HCT116 (cell line): ENCODE measurements around the gene CCNL2. TPM values are rescaled to one million over a fixed set of nuclear protein-coding genes. Genes with fewer than 3 reads are reported as not detected.

ENCODE experiments used
- ATAC-seq: fragments of 200-7000 bp; cut with Tn5 transposase; 2 replicates; pipeline ENCODE4 v1.9.1; 2020; ENCODE audit warnings: mild to moderate bottlenecking, moderate library complexity
- BruUV-seq: library from RNA; stranded (reverse); fragments of 400-500 nt; replicated peaks from 2 replicates; lab custom pipeline; 2021; lab: Mats Ljungman, UMichigan
- CTCF ChIA-PET: fragments of 300-600 bp; sonication (Branson Sonifier 250); formaldehyde crosslinking; loops from one replicate; lab custom pipeline; 2021; ENCODE audit warnings: antibody characterized with exemption; lab: Charles Lee
- POLR2A ChIA-PET: fragments of 300-600, 350-600 bp; sonication (Branson Sonifier 250); formaldehyde crosslinking; loops from one replicate; lab custom pipeline; 2021; ENCODE audit warnings: antibody characterized with exemption; lab: Charles Lee
- RAD21 ChIA-PET, 2 experiments: fragments of 300-600 bp; sonication (Branson Sonifier 250); formaldehyde crosslinking; loops; one replicate each; lab custom pipeline; 2023; ENCODE audit warnings: low total read pairs in 2 of 2; ENCODE audit not compliant: uncharacterized antibody in 2 of 2, unreplicated experiment in 2 of 2, low non-redundant PET in 1 of 2; lab: Charles Lee
- DNase-seq: peaks from one replicate; pipeline ENCODE4 v3.0.0-alpha.2; 2010; ENCODE audit warnings: low read depth, low spot score
- H2AFZ ChIP-seq: fragments of 200-600 bp; shearing (Covaris generic), sonication (generic); 2 replicates; pipeline ENCODE4 v1.6.1; 2017; ENCODE audit warnings: low read depth, mixed run types, mixed read lengths, antibody characterized with exemption, low read length; ENCODE audit not compliant: poor library complexity, severe bottlenecking
- H3K27ac ChIP-seq: 2 replicates; pipeline ENCODE4 v1.5.1; 2012; ENCODE audit warnings: low read depth, low read length
- H3K27me3 ChIP-seq: fragments of 200-600 bp; sonication (generic); 2 replicates; pipeline ENCODE4 v1.6.1; 2016; ENCODE audit warnings: mixed run types, low read length, mixed read lengths; ENCODE audit not compliant: insufficient read depth
- H3K36me3 ChIP-seq, 2 experiments: fragments of 200-500 bp in 1 of 2; fragments of 200-600 bp in 1 of 2; sonication (Bioruptor generic) in 1 of 2; sonication (generic) in 1 of 2; 2 replicates each; pipeline versions ENCODE4 v1.5.1 to v1.6.1; 2014 to 2016; ENCODE audit warnings: low read length in 2 of 2, inconsistent platforms in 1 of 2, mixed read lengths in 1 of 2, mixed run types in 1 of 2; ENCODE audit not compliant: insufficient read depth in 2 of 2, control insufficient read depth in 1 of 2
- H3K4me1 ChIP-seq, 2 experiments: fragments of 200-600 bp in 1 of 2; sonication (generic) in 1 of 2; 2 replicates each; pipeline versions ENCODE4 v1.5.1 to v1.6.1; 2012 to 2017; ENCODE audit warnings: low read length in 2 of 2, inconsistent platforms in 1 of 2, mild to moderate bottlenecking in 1 of 2, mixed read lengths in 1 of 2, mixed run types in 1 of 2, moderate library complexity in 1 of 2; ENCODE audit not compliant: insufficient read depth in 2 of 2, control insufficient read depth in 1 of 2
- H3K4me2 ChIP-seq: fragments of 200-600 bp; sonication (generic); 2 replicates; pipeline ENCODE4 v1.6.1; 2017; ENCODE audit warnings: mixed run types, low read length, mixed read lengths
- H3K4me3 ChIP-seq, 2 experiments: fragments of 200-600 bp in 1 of 2; sonication (generic) in 1 of 2; replicated peaks in 1 of 2; 2 replicates each; pipeline ENCODE4 v1.5.1; 2011 to 2016; ENCODE audit warnings: low read length in 2 of 2, control low read depth in 1 of 2, low read depth in 1 of 2, mild to moderate bottlenecking in 1 of 2, mixed read lengths in 1 of 2, mixed run types in 1 of 2
- H3K79me2 ChIP-seq: fragments of 200-600 bp; sonication (generic); 2 replicates; pipeline ENCODE4 v1.6.1; 2017; ENCODE audit warnings: mild to moderate bottlenecking, mixed run types, low read length, moderate library complexity, mixed read lengths; ENCODE audit not compliant: insufficient read depth
- H3K9ac ChIP-seq: fragments of 200-600 bp; sonication (generic); 2 replicates; pipeline ENCODE4 v1.6.1; 2016; ENCODE audit warnings: low read length, mixed read lengths
- H3K9me2 ChIP-seq: fragments of 200-600 bp; sonication (generic), shearing (Covaris generic); 2 replicates; pipeline ENCODE4 v1.6.1; 2017; ENCODE audit warnings: mixed run types, mild to moderate bottlenecking, moderate library complexity; ENCODE audit not compliant: insufficient read depth
- H3K9me3 ChIP-seq, 2 experiments: fragments of 200-500 bp in 1 of 2; fragments of 200-600 bp in 1 of 2; sonication (Bioruptor generic) in 1 of 2; sonication (generic) in 1 of 2; 2 replicates each; pipeline ENCODE4 v1.6.1; 2014 to 2017; ENCODE audit warnings: low read length in 2 of 2, mixed read lengths in 2 of 2, inconsistent platforms in 1 of 2, low read depth in 1 of 2, mild to moderate bottlenecking in 1 of 2, mixed run types in 1 of 2, moderate library complexity in 1 of 2; ENCODE audit not compliant: control insufficient read depth in 1 of 2, insufficient read depth in 1 of 2
- H4K20me1 ChIP-seq: fragments of 200-600 bp; sonication (generic), shearing (Covaris generic); 2 replicates; pipeline ENCODE4 v1.6.1; 2017; ENCODE audit warnings: mixed run types, mild to moderate bottlenecking, moderate library complexity; ENCODE audit not compliant: insufficient read depth
- CBX3 ChIP-seq: IDR thresholded peaks from 2 replicates; pipeline ENCODE4 v1.6.1; 2012; ENCODE audit warnings: low read depth
- EGR1 ChIP-seq: IDR thresholded peaks from 2 replicates; pipeline ENCODE4 v1.6.1; 2012; ENCODE audit warnings: low read depth
- ELF1 ChIP-seq: IDR thresholded peaks from 2 replicates; pipeline ENCODE4 v1.6.1; 2012; ENCODE audit warnings: low read depth, borderline replicate concordance
- EZH2phosphoT487 ChIP-seq: fragments of 200-600 bp; IDR thresholded peaks from 2 replicates; pipeline ENCODE4 v1.6.1; 2018; ENCODE audit warnings: antibody characterized with exemption, borderline replicate concordance
- FOSL1 ChIP-seq: IDR thresholded peaks from 2 replicates; pipeline ENCODE4 v1.6.1; 2012; ENCODE audit warnings: low read depth
- MAX ChIP-seq: IDR thresholded peaks from 2 replicates; pipeline ENCODE4 v1.6.1; 2012
- POLR2A ChIP-seq: IDR thresholded peaks from 2 replicates; pipeline ENCODE4 v1.7.0; 2011; ENCODE audit warnings: borderline replicate concordance; ENCODE audit not compliant: insufficient read depth, insufficient read length; ENCODE audit errors: extremely low read depth
- POLR2AphosphoS5 ChIP-seq: IDR thresholded peaks from 2 replicates; pipeline ENCODE4 v1.6.1; 2011; ENCODE audit warnings: mild to moderate bottlenecking, low read depth, low read length, moderate library complexity
- RAD21 ChIP-seq: IDR thresholded peaks from 2 replicates; pipeline ENCODE4 v1.6.1; 2012; ENCODE audit warnings: low read depth, mild to moderate bottlenecking
- REST ChIP-seq: IDR thresholded peaks from 2 replicates; pipeline ENCODE4 v1.6.1; 2012; ENCODE audit warnings: low read depth
- SIN3A ChIP-seq: IDR thresholded peaks from 2 replicates; pipeline ENCODE4 v1.6.1; 2012; ENCODE audit warnings: low read depth
- SRF ChIP-seq: IDR thresholded peaks from 2 replicates; pipeline ENCODE4 v1.6.1; 2012; ENCODE audit warnings: low read depth
- TCF7L2 ChIP-seq: IDR thresholded peaks from 2 replicates; pipeline ENCODE4 v1.7.0; 2011; ENCODE audit warnings: borderline replicate concordance, inconsistent platforms; ENCODE audit not compliant: insufficient read depth, insufficient read length; ENCODE audit errors: extremely low read depth
- ZNF274 ChIP-seq: fragments of 200-500 bp; sonication (Bioruptor generic); IDR thresholded peaks from 2 replicates; pipeline ENCODE4 v1.6.1; 2014; ENCODE audit warnings: mild to moderate bottlenecking, low read depth, low read length, inconsistent platforms
- intact Hi-C: fragments of 100-400 bp; cut with micrococcal nuclease; formaldehyde crosslinking; loops from 2 replicates; pipeline ENCODE4 v1.10.0; 2022
- total RNA-seq: library from RNA; stranded (reverse); gene quantifications from one replicate; pipeline ENCODE4 v1.2.1, GENCODE V29; 2021; ENCODE audit not compliant: unreplicated experiment

Gene CCNL2
- total RNA-seq, 1 experiment from 2014 or later, result 173 TPM

GRCh38 chr1:1343811-1344421 lies 55.2 kb downstream of the CCNL2 start:
- Histone ChIP-seq H3K4me3 (peak overlapping the region; percentile 45 to 55), H3K27me3 (no peaks in the 10 kb centered on the region), H3K9me2 (no peaks in the 10 kb centered on the region), H3K79me2 (peaks cover 83% of the 10 kb centered on the region), H3K9me3 (no peaks in the 10 kb centered on the region), H3K36me3 (peaks cover 2 to 26% of the 10 kb centered on the region in 2 experiments; a peak in 3 of 4 replicates), H3K9ac (peak overlapping the region; percentile 76), H3K27ac (peak overlapping the region; percentile 100), H2AFZ (no peak overlapping the region), H3K4me1 (peaks cover 41 to 58% of the 10 kb centered on the region in 2 experiments), H3K4me2 (peak overlapping the region; percentile 96), H4K20me1 (no peaks in the 10 kb centered on the region)
- CTCF ChIA-PET, result no interaction called here
- RAD21 ChIA-PET, result interaction anchor here in 1 of 2 experiments (0.6 kb wide), 1 partner anchor 20 kb away, joined by 6 read pairs; no protein-coding TSS in a partner anchor
- no TSS peak for BruUV-seq
- ATAC-seq (peak; percentile 17), DNase-seq (no peak)
- POLR2A ChIA-PET, result no interaction called here
- TF ChIP-seq ZNF274, result no peak
- no peak for TF ChIP-seq POLR2AphosphoS5
- TF ChIP-seq SRF, result no peak
- TF ChIP-seq REST, result no peak
- no peak for TF ChIP-seq TCF7L2
- TF ChIP-seq EGR1, result no peak
- TF ChIP-seq SIN3A, result no peak
- no peak for TF ChIP-seq ELF1
- no peak for TF ChIP-seq RAD21
- TF ChIP-seq CBX3, result no peak
- TF ChIP-seq MAX, result no peak
- TF ChIP-seq POLR2A, result no peak
- no peak for TF ChIP-seq EZH2phosphoT487
- TF ChIP-seq FOSL1, result no peak
- intact Hi-C loops, result loop anchor here (1.0 to 10.0 kb wide), 3 partner anchors 31 to 271 kb away; partner anchors contain the start of genes AURKAIP1, CCNL2 and MIB2
